WTC11 (cell line): Measurements from ENCODE around the gene SMARCA2.

Experiments used
- CBFB ChIP-seq: sonication (generic); formaldehyde crosslinking; IDR thresholded peaks from 2 replicates; pipeline ENCODE4 v1.8.1; 2022; ENCODE audit warnings: mild to moderate bottlenecking, low read depth, missing genetic modification reagents
- ELF4 ChIP-seq: sonication (generic); formaldehyde crosslinking; IDR thresholded peaks from 2 replicates; pipeline ENCODE4 v1.8.1; 2022; ENCODE audit warnings: low read depth, mild to moderate bottlenecking, moderate library complexity, missing genetic modification reagents
- FOXK1 ChIP-seq: sonication (generic); formaldehyde crosslinking; IDR thresholded peaks from 2 replicates; pipeline ENCODE4 v1.8.0; 2022; ENCODE audit warnings: mild to moderate bottlenecking, moderate library complexity, missing genetic modification reagents
- GABPB1 ChIP-seq: sonication (generic); formaldehyde crosslinking; IDR thresholded peaks from 2 replicates; pipeline ENCODE4 v1.8.1; 2023; ENCODE audit warnings: mild to moderate bottlenecking, missing genetic modification reagents
- TF ChIP-seq, protein P1 (sequence below): fragments of 200-600 bp; IDR thresholded peaks from 2 replicates; pipeline ENCODE4 v1.8.0; 2022; ENCODE audit warnings: antibody characterized with exemption
- TF ChIP-seq, protein P2 (sequence below): sonication (generic); formaldehyde crosslinking; IDR thresholded peaks from 2 replicates; pipeline ENCODE4 v1.8.1; 2022; ENCODE audit warnings: mild to moderate bottlenecking, missing genetic modification reagents, moderate library complexity, borderline replicate concordance
- TF ChIP-seq, protein P3 (sequence below): sonication (generic); formaldehyde crosslinking; IDR thresholded peaks from 2 replicates; pipeline ENCODE4 v1.8.1; 2022; ENCODE audit warnings: low read depth, mild to moderate bottlenecking, moderate library complexity, missing genetic modification reagents, borderline replicate concordance

DNA sequence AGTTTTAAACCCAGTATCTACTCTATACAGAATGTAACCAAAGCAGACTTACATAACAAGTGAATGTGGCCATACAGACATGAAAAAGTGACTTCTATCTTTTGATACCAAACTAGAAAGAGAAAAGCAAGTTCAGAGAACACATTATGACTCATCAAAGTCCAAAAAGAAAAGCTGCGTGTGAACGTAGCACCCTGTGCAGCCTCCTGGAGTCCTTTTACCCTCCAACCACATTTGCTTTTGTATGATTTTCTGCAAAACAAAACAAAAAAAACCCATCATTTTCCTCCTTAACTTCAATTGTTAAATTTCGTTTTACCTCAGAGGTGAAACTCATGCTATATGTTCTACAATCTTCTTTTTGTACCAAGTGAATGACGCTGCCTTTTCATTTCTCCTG lies 2.8 kb upstream of the SMARCA2 start:
- TF ChIP-seq, protein P1, sequence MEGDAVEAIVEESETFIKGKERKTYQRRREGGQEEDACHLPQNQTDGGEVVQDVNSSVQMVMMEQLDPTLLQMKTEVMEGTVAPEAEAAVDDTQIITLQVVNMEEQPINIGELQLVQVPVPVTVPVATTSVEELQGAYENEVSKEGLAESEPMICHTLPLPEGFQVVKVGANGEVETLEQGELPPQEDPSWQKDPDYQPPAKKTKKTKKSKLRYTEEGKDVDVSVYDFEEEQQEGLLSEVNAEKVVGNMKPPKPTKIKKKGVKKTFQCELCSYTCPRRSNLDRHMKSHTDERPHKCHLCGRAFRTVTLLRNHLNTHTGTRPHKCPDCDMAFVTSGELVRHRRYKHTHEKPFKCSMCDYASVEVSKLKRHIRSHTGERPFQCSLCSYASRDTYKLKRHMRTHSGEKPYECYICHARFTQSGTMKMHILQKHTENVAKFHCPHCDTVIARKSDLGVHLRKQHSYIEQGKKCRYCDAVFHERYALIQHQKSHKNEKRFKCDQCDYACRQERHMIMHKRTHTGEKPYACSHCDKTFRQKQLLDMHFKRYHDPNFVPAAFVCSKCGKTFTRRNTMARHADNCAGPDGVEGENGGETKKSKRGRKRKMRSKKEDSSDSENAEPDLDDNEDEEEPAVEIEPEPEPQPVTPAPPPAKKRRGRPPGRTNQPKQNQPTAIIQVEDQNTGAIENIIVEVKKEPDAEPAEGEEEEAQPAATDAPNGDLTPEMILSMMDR = no peak
- TF ChIP-seq FOXK1 (CRISPR knock-in tag) (no peak), ELF4 (CRISPR knock-in tag) (no peak), CBFB (CRISPR knock-in tag) (no peak), GABPB1 (no peak)
- TF ChIP-seq, protein P2, sequence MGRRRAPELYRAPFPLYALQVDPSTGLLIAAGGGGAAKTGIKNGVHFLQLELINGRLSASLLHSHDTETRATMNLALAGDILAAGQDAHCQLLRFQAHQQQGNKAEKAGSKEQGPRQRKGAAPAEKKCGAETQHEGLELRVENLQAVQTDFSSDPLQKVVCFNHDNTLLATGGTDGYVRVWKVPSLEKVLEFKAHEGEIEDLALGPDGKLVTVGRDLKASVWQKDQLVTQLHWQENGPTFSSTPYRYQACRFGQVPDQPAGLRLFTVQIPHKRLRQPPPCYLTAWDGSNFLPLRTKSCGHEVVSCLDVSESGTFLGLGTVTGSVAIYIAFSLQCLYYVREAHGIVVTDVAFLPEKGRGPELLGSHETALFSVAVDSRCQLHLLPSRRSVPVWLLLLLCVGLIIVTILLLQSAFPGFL (CRISPR knock-in tag) = no peak
- TF ChIP-seq, protein P3, sequence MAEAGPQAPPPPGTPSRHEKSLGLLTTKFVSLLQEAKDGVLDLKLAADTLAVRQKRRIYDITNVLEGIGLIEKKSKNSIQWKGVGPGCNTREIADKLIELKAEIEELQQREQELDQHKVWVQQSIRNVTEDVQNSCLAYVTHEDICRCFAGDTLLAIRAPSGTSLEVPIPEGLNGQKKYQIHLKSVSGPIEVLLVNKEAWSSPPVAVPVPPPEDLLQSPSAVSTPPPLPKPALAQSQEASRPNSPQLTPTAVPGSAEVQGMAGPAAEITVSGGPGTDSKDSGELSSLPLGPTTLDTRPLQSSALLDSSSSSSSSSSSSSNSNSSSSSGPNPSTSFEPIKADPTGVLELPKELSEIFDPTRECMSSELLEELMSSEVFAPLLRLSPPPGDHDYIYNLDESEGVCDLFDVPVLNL (CRISPR knock-in tag) = no peak
